Esophagus squamous epithelium (tissue), 4 donors: ENCODE results near the gene NCOA7.

Experiments used
- CTCF ChIP-seq, 6 experiments: fragments of 450-650 bp in 4 of 6; fragments of 200-600 bp in 2 of 6; sonication (generic) in 2 of 6; IDR thresholded peaks; one replicate each; pipeline ENCODE4 v1.5.1; 2016 to 2019; ENCODE audit warnings: antibody characterized with exemption in 6 of 6, mild to moderate bottlenecking in 4 of 6, moderate library complexity in 4 of 6
- POLR2A ChIP-seq, 4 donors: fragments of 450-650 bp; IDR thresholded peaks; one replicate each; pipeline ENCODE4 v1.6.1; 2017; ENCODE audit warnings: antibody characterized with exemption in 4 of 4, mild to moderate bottlenecking in 4 of 4, moderate library complexity in 3 of 4

GRCh38 chr6:125823180-125823579 lies 32.4 kb downstream of the NCOA7 start:
- TF ChIP-seq CTCF (IDR thresholded peaks at IDR 0.05) (no peak), POLR2A (IDR thresholded peaks at IDR 0.05) (no peak)
